Activated CD4-positive, alpha-beta T cell treated with anti-CD3 and anti-CD28 coated beads, Interleukin-2, amount 50 U/mL, for 16 hours (primary cell): Measurements from ENCODE around the gene ZBTB8OS.
"Not testable (repeated sequence)": the region's sequence is repeated elsewhere in the genome, so short reads cannot be mapped to it uniquely, and the experiment has no call there.

Experiments used
- DNase-seq: peaks from one replicate; pipeline ENCODE4 v3.0.0-alpha.2; 2020

ZBTB8OS gene

DNA sequence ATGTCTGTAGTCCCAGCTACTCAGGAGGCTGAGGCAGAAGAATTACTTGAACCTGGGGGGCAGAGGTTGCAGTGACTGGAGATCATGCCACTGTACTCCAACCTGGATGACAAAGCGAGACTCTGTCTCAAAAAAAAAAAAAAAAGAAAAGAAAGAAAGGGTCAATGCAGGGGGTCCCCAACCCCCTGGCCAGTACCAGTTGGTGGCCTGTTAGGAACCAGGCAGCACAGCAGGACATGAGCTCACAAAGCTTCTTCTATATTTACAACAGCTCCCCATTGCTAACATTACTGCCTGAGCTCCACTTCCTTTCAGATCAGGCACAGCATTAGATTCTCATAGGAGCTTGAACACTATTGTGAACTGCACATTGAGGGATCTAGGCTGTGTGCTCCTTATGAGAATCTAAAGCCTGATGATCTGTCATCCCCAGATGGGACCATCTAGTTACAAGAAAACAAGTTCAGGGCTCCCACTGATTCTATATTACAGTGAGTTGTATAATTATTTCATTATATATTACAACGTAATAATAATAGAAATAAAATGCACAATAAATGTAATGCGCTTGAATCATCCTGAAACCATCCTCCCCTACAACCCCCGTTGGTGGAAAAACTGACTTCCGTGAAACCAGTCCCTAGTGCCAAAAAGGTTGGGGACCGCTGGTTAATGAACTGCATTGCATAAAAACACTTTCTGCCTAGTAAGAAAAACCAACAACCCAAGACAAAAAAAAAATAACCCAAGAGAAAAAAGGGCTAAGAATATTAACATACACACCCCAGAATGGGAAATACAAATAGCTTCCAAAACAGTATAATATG, 2.8 kb downstream of the ZBTB8OS start:
- DNase-seq = peak; percentile 49

DNA sequence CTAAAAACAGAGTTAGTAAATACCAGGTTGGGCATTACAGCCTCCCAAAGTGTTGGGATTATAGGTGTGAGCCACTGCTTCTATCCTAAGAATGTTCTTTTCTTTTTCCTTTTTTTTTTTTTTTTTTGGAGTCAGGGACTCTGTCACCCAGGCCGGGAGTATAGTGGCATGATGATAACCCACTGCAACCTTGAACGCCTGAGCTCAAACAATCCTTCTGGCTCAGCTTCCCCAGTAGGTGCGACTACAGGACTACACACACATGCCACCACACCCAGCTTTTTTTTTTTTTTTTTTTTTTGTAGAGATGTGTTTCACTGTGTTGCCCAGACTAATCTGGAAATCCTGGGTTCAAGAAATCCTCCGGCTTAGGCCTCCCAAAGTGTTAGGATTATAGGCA, 5.9 kb downstream of the ZBTB8OS start:
- no peak for DNase-seq

GRCh38 chr1:32642292-32642827, 8.0 kb downstream of the ZBTB8OS start:
- DNase-seq = not testable (repeated sequence)

- DNase-seq = no peak
These were observed 10.8 kb downstream of the ZBTB8OS start for GRCh38 chr1:32639489-32640075.

DNA sequence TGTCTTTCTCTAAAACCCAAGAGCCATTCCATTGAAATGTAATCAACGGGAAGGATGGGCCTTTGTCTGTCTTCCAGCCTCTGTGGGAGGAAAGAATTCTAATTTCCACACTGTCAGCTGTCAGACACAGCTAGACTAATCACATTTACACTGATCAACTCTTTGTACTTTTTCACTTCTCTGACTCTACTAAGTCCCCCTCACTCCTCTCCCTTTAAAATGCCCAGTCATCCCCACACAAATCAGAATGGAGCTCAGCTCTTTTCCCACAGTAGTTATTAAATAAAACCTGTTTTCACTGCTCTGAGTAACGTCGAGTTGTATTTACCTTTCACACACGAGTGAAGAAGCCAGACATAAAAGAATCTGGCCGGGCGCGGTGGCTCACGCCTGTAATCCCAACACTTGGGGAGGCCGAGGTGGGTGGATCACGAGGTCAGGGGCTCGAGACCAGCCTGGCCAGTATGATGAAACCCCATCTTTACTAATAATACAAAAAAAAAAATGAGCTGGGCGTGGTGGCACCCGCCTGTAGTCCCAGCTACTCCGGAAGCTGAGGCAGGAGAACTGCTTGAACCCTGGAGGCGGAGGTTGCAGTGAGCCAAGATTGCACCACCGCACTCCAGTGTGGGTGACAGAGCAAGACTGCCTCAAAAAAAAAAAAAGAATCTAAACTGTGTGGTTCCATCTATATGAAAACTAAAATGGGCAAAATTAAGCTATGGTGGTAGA, 13.3 kb downstream of the ZBTB8OS start:
- DNase-seq = no peak

DNA sequence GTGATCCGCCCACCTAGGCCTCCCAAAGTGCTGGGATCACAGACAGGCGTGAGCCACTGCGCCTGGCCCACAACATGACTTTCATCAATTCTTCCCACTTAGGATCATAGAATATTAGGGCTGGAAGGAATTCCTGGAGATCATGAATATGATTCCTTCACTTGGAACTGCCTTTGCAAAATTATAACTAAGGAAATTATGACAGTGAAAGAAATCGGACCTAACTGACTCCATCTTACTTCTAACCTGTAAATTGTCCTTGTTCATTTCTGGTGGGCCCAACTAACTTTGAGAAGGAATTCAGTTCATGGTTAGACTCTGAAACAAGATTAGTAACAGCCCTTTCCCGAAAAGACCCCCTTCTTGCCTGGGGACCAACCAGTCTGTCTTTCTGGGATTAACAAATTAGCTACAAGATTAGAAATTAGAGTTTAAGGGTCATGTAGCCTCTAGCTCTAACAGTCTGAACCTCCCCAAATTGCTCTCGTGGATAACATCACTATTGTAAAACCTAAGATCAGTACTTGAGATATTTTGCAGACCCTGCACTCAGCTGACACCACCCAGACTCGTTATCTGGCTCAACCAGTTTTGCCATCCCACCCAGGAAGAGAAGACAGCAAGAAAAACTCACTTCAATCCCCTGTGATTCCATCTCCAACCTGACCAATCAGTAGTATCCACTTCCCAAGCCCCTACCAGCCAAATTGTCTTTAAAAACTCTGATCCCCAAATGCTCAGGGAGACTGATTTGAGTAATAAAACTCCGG, 14.7 kb downstream of the ZBTB8OS start:
- no peak for DNase-seq

- no peak for DNase-seq
These were observed 17.5 kb downstream of the ZBTB8OS start for GRCh38 chr1:32632829-32633228.

DNA sequence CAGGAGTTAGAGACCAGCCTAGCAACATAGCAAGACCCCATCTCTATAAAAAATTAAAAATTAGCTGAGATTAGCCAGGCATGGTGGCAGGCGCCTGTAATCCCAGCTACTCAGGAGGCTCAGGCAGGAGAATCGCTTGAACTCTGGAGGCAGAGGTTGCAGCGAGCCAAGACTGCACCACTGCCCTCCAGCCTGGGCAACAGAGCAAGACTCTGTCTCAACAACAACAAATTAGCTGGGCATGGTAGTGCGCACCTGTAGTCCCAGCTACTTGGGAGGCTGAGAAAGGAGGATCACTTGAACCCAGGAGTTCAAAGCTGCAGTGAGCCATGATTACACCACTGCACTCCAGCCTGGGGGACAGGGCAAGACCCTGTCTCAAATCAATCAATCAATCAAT, 20.2 kb downstream of the ZBTB8OS start:
- not testable (repeated sequence) for DNase-seq

- peak; percentile 35 for DNase-seq
These were observed 22.7 kb downstream of the ZBTB8OS start for GRCh38 chr1:32627596-32628162.

- no peak for DNase-seq
These were observed 24.2 kb downstream of the ZBTB8OS start for GRCh38 chr1:32626176-32626575.

DNA sequence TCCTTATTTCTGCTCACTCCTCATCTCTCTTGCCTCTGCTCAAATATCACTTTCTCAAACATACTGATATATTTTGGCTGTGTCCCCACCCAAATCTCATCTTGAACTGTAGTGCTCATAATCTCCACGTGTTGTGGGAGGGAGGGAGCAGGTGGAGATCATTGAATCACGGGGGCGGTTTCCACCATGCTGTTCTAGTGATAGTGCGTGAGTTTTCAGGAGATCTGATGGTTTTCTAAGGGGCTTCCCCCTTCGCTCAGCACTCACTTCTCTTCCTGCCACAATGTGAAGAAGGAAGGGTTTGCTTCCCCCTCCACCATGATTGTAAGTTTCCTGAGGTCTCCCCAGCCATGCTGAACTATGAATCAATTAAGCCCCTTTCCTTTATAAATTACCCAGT, 26.6 kb downstream of the ZBTB8OS start:
- DNase-seq = peak; percentile 44

GRCh38 chr1:32622806-32623681, 27.3 kb downstream of the ZBTB8OS start:
- peak; percentile 77 for DNase-seq

- DNase-seq = no peak
These were observed 28.1 kb downstream of the ZBTB8OS start for GRCh38 chr1:32622205-32622604.

DNA sequence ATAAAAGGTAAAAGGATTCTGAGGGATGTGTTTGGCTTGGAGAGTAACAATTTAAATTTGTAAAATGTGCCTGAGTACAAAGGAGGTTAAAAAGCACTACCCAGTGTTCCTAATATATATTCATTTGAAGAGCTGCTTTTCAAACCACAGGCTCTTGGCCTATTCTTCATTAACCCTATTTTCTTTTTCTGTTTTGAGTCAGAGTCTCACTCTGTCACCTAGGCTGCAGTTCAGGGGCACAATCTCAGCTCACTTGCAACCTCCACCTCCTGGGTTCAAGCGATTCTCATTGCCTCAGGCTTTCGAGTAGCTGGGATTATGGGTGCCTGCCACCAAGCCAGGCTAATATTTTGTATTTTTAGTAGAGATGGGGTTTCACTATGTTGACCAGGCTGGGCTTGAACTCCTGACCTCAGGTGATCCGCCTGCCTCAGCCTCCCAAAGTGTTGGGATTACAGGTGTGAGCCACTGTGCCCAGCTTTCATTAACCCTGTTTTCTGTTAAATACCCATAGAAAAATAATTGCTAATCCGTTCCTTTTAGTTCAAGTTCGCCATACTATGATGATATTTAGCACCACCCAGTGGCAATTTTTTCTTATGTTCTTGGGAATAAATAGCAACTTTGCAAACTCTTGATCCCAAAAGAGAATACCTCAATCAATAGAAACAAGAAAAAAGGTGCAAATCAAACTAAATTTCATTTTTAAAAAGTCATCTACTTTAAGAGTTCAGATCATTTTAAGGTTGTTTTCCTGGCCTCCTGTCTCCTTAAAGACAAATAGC, 30.5 kb downstream of the ZBTB8OS start:
- peak; percentile 77 for DNase-seq

GRCh38 chr1:32618673-32619221, 31.6 kb downstream of the ZBTB8OS start:
- DNase-seq = no peak

GRCh38 chr1:32613472-32613871, 36.9 kb downstream of the ZBTB8OS start:
- DNase-seq = no peak

GRCh38 chr1:32612189-32612881, 38.0 kb downstream of the ZBTB8OS start:
- DNase-seq = peak; percentile 51

DNA sequence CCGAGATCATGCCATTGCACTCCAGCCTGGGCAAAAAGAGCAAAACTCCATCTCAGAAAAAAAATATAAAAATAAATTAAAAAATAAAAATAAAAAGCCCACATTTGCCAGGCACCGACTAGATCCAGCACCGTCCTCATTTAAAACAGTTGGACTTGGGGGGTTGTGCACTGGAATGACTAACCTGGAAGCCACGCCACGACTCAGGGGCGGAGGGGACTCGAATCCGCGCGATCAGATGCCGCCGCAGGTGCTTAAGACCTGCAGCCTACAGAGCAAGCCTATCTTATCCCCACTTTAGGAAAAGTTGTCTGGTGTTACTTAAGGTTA, 38.5 kb downstream of the ZBTB8OS start:
- DNase-seq = no peak

- no peak for DNase-seq
These were observed 41.2 kb downstream of the ZBTB8OS start for GRCh38 chr1:32609180-32609579.
